Fibroblast of lung (primary cell): ENCODE results near the gene SNAPC2.

Source experiments
- CTCF ChIP-seq, 2 donors: IDR thresholded peaks in 1 of 2; conservative IDR thresholded peaks in 1 of 2; 1 replicate in 1 of 2; 2 replicates in 1 of 2; pipeline ENCODE4 v1.5.1; 2011 to 2012; ENCODE audit warnings: low read length in 2 of 2, control low read depth in 1 of 2, inconsistent platforms in 1 of 2, low read depth in 1 of 2, mild to moderate bottlenecking in 1 of 2
- EZH2 ChIP-seq: IDR thresholded peaks from 2 replicates; pipeline ENCODE4 v1.5.1; 2012; ENCODE audit warnings: low read length, control low read depth, mild to moderate bottlenecking; ENCODE audit errors: missing control alignments

- TF ChIP-seq CTCF (conservative IDR thresholded peaks at IDR 0.05 in 1 of 2, IDR thresholded peaks at IDR 0.05 in 1 of 2; ENCODE audit: low read depth in 1 of 2, low read length in 2 of 2) (no peak), EZH2 (no peak)
These were observed 10.6 kb downstream of the SNAPC2 start for GRCh38 chr19:7930765-7931164.
